ENCODE measurements around the gene L3MBTL2. TPM values are rescaled to one million over a fixed set of nuclear protein-coding genes. Genes with fewer than 3 reads are reported as not detected.
"Not testable (repeated sequence)": the region's sequence is repeated elsewhere in the genome, so short reads cannot be mapped to it uniquely, and the experiment has no call there.

The L3MBTL2 gene
- total RNA-seq, 1 experiment from 2014 or later, result 29.9 TPM

DNA sequence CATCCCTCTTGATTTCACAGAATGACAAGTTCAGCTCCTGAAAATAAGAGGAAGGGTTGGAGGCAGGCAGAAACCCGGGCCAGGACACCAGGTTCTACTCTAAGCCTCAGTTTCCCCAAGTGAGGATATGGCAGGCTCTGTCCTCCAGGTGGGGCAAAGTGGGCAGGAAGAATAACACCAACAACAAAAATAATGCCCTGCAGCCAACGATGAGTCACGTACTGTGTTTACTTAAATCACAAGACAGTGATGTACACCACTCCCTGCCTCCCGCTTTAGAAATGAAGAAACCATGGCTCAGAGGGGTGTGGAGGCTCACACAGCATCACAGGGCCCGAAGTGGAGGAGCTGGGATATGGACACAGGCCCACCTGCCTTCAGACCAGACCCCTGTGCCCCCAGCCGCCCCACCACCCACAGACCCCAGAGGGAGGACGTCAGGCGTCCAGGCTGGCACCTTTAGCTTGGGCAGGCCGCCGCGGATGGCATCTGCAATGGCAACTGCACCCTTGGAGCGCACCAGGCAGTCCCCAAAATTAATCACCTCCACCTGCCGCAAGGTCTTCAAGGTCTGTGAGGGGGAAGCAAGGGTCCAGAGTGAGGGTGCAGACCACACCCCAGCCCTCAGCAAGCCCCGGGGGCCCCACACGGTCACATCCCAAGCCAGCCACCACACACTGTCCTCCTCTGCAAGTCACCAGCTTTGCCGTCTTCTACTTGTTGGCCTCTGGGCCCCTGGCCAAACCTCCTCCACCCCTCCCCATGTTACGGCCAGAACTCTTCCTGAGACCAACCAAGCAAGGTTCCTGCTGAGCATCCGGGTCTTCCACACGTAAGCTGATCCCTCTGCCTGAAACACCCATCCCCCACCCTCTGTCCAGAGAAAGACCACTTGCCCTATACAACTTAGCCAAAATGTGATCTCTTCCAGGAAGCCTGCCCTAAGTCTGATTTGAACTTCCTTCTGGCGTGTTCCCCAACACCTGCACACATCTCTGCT is 51.4 kb downstream of the L3MBTL2 start:
- in situ Hi-C loops (cut with HindIII; ENCODE audit: low pct_unique_long_range_greater_than_20kb, low sequenced_read_pairs), result no loop called here
- peak; percentile 57 for DNase-seq (ENCODE audit: low read depth, low spot score)

DNA sequence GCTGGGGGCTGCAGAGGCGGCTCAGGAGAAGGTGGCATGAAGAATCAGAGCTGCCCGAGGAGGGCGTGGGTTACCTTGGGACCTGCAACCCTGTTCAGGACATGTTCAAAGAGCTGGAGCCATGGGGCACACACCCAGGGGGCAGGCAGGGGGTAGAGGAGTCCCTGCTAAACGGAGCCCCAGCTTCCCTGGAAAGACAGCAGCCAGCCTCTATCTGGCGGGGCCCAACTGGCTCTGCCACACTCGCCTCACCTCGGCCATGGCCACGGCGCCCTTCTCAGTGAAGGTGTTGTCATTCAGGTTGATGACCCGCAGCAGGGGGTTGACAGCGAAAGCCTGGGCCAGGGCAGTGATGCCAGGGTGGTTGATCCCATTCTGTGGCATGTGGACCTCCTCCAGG is 52.6 kb downstream of the L3MBTL2 start:
- in situ Hi-C loops (cut with HindIII; ENCODE audit: low pct_unique_long_range_greater_than_20kb, low sequenced_read_pairs), result no loop called here
- DNase-seq (ENCODE audit: low read depth, low spot score), result no peak

DNA sequence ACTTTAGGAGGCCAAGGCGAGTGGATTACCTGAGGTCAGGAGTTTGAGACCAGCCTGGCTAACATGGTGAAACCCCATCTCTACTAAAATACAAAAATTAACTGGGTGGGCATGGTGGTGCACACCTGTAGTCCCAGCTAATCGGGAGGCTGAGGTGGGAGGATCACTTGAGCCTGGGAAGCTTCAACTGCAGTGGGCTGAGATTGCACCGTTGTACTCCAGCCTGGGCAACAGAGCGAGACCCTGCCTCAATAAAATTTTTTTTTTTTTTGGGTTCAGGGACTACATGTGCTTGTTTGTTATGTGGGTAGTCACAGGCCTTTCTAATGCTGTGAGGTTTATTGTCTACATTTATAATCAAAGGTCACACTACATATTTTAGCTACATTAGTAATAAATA is 54.6 kb downstream of the L3MBTL2 start:
- in situ Hi-C loops (cut with HindIII; ENCODE audit: low pct_unique_long_range_greater_than_20kb, low sequenced_read_pairs); DNase-seq (ENCODE audit: low read depth, low spot score): not testable (repeated sequence)

DNA sequence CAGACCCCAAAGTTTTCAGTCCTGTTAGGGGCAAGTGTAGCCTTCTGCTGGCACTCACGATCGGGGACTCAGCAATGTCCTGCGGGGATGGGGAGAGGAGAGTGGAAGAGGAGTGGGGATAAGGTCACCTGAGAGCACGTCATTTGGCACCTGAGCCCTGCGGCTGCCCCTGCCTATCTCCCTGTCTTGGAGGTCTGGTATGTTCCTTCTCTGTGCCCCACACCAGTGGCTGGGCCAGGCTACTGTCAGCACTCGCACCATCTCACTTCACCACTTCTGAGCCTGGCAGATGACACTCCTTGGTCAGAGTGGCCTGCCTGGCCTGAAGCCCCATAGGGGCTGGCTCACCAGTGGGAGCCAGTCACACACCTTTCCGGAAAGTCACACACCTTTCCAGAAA is 55.8 kb downstream of the L3MBTL2 start:
- in situ Hi-C loops (cut with HindIII; ENCODE audit: low pct_unique_long_range_greater_than_20kb, low sequenced_read_pairs), result no loop called here
- DNase-seq (ENCODE audit: low read depth, low spot score), result no peak

DNA sequence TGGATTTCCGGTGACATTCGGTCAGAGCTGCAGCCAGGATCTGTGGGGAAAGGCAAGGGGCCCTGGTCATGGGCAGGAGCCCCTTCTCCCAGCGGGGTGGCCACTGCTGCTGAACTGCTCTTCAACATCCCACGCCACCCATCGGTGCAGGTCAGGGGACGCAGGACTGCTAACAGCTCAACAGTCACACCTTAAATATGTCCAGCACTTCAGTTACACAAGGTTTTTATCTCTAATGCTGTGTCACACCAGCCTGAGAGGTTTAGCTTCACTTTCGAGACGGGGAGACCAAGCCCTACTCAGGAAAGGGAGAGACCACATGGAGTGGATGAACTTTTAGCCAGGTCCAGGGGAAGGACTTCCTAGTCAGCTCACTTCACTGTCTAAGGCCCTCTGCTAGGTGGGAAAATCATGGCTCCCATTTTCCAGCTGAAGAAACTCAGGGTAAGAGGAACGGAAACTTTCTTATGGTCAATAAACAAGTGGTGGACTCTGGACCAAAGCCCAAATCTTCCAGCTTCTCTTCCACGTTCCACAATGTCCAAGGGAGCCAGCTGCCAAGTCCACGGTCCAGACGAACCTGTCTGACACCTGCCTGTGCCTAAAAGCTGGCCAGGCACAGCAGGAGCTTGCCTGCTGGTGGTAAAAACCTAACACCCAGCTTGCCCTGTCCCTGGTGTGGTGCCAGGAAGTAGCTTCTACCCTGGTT is 56.6 kb downstream of the L3MBTL2 start:
- DNase-seq (ENCODE audit: low read depth, low spot score), result no peak
- in situ Hi-C loops (cut with HindIII; ENCODE audit: low pct_unique_long_range_greater_than_20kb, low sequenced_read_pairs), result no loop called here

DNA sequence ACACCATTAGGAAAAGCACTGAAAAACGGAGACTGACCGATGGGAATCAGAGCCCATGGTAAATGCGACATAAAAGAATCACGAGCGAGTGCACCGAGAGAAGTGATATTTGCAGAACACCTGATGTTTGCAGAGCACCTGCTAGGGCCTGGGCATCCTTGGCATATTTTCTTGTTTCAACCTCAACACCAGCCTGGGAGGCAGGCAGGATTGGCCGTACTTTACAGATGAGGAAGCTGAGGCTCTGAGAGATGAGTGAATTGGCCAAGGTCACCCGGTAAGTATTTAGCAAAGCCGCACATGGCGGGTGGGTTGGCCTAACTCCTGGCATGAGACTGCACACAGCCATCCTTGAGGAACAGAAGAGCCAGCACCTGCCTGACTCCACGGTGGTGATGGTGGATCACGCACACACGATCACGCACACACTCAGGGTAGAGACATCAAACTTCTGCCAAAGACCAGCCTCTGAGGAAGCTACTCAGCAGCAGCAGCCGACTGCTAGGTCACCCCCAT is 57.2 kb downstream of the L3MBTL2 start:
- in situ Hi-C loops (cut with HindIII; ENCODE audit: low pct_unique_long_range_greater_than_20kb, low sequenced_read_pairs), result no loop called here
- DNase-seq (ENCODE audit: low read depth, low spot score), result no peak

DNA sequence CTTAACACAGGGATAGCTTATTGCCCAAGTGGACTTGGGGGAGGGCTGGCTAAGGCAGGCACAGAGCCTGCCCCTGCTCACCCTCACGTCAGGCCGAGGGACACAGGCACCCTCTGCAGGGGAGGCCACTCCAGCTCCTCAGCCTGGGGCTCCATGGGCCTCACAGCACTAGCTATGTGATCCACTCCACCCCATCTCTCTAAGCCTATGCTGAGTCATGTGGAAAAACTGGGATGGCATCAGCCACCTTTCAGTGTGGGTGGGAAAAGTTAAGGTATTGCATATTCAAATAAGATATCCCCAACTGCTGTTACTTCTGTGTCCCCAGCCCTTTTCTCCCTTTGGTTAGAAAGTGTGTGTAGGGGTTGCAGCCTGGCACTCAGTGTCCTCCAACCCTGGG is 58.6 kb downstream of the L3MBTL2 start:
- in situ Hi-C loops (cut with HindIII; ENCODE audit: low pct_unique_long_range_greater_than_20kb, low sequenced_read_pairs), result no loop called here
- DNase-seq (ENCODE audit: low read depth, low spot score), result no peak

DNA sequence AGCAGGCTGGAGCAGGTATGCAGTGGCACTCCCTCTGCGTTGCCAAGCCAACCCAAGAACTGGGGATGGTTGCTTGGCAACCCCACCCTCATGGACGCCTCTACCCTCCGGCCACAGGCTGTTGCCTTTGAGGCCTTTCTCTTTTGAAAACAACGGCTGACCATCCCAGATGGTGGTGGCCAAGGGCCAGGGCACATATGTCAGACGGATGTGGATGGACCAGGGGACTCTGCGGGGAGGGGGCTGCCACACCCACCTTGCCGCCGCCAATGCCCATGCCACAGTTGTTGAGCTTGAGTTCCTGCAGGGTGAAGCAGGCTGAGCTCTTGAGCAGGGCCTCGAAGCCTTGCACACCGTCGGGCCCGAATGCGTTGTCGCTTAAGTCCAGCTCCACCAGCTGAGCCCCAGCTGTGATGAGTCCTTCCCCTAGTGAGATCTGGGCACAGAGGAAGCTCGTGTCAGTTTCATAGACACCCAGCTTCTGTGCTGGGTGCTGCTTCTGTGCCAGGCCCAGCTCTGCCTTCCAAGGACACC is 59.4 kb downstream of the L3MBTL2 start:
- no peak for DNase-seq (ENCODE audit: low read depth, low spot score)
- in situ Hi-C loops (cut with HindIII; ENCODE audit: low pct_unique_long_range_greater_than_20kb, low sequenced_read_pairs), result no loop called here

DNA sequence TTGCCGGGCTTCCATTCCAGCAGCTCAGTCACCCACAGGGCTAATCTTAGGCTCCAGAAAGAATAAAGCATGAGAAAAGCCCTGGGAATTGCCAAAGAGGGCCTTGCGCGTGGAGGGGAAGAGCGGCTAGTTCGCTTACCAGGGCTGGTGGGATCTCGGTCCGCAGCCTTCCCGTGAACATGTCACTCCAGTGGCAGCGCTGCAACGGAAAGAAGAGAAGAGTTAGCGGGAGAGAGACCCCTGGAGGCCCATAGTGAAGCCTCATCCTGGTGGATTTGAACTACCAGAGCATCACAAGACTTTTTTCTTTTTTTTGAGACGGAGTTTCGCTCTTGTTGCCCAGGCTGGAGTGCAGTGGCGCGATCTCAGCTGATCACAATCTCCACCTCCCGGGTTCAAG is 62.8 kb downstream of the L3MBTL2 start:
- in situ Hi-C loops (cut with HindIII; ENCODE audit: low pct_unique_long_range_greater_than_20kb, low sequenced_read_pairs), result no loop called here
- no peak for DNase-seq (ENCODE audit: low read depth, low spot score)

DNA sequence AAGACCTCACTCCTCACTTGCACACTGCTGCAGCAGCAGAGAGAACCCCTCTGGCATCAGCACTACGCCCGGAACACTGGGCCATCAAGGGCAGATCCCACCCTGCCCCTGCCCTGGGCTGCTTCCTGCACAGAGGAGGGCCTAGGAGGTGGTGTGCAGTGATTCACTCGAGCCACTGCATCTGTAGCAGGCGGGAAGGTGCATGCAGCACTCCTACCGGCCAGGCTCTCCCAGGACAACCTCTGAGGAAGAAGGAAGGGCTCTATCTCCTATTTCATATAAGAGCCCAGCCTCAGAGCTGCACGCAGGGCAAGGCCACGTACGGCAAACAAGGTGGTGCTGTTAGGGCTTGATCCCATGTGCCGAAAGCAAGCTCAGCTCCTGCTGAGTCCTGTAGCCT is 66.7 kb downstream of the L3MBTL2 start:
- in situ Hi-C loops (cut with HindIII; ENCODE audit: low pct_unique_long_range_greater_than_20kb, low sequenced_read_pairs), result no loop called here

DNA sequence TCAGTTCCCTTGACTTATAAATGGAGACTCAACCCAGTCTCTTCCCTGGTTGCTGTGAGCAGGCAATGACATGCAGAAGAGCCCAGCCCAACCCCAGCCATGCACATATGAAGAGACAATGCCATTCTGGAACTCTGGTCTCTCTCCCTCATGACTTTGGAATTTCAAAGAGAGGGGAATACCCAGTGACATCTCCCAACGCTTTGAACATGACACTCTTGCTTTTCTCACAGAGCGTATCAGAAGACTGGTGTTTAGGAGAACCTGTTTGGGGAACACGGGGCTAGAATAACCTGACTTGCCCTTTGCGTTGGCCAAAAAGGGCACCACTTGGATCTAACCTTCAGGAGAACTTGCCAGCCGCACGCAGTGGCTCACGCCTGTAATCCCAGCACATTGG is 68.0 kb downstream of the L3MBTL2 start:
- in situ Hi-C loops (cut with HindIII; ENCODE audit: low pct_unique_long_range_greater_than_20kb, low sequenced_read_pairs), result no loop called here

More for the DNA sequence above, 66.7 kb downstream of the L3MBTL2 start:
- DNase-seq (ENCODE audit: low read depth, low spot score), result no peak

DNA sequence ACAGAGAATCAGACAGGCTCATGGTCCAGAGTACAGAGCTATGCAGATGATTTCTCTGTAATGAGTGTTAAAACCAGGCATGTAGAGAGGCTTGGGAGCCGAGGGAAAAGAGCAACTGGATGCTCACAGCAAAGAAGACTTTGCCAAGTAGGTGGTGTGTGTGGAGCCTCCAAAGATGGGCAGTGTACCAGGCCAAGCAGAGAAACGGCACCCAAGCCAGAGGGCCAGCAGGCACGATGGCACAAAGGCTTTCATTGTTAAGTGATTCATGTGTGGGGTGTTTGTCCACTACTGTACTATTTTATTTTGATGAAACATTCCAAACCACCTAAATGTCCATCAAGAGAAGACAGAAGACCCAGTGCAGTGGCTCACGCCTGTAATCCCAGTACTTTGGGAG is 69.7 kb downstream of the L3MBTL2 start:
- peak; percentile 55 for DNase-seq (ENCODE audit: low read depth, low spot score)
- in situ Hi-C loops (cut with HindIII; ENCODE audit: low pct_unique_long_range_greater_than_20kb, low sequenced_read_pairs), result no loop called here

More for the DNA sequence above, 68.0 kb downstream of the L3MBTL2 start:
- no peak for DNase-seq (ENCODE audit: low read depth, low spot score)

DNA sequence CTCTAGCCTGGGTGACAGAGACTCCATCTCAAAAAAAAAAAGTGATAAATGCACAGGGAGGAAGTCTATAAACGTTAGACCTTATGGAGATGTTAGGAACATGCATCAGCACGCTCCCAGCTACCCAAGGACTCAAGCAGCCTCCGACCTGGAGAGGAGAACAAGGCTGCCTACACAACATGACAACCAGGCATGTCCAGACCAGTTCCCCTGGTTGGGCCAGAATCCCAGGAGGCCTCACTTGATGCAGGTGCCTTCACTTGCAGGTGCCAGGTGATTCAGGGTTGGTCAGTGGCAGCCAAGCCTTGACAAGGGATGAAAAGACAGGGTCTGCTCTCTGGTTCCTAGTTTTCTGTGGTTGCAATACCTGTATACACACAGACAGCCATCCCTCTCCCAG is 75.0 kb downstream of the L3MBTL2 start:
- in situ Hi-C loops (cut with HindIII; ENCODE audit: low pct_unique_long_range_greater_than_20kb, low sequenced_read_pairs), result no loop called here
- DNase-seq (ENCODE audit: low read depth, low spot score), result no peak

DNA sequence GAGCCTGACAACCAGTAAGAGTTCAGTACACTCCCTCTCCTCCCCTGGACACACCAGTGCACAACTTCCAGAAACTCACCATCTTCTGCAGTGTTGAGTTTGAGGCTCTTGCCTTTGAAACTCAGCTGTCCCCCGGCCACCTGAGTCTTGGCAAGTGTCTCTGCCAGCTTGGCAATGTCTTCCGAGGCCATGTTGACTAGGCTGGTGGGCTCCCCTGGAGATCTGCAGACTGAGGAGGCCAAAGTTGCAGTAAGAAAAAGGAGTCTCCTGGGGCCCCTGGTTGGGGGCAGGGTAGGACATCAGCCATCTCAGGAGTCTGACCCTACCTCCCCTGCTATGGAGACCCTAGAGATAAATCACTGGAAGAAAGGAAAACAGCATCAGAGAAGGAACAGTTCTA is 75.7 kb downstream of the L3MBTL2 start:
- no peak for DNase-seq (ENCODE audit: low read depth, low spot score)
- in situ Hi-C loops (cut with HindIII; ENCODE audit: low pct_unique_long_range_greater_than_20kb, low sequenced_read_pairs), result no loop called here

Small RNA genes within 50 kb of the gene (small RNA-seq; reads per million reads assigned to genes)
- 0 reads per million in 2 experiments for gene MIR6889
- 0 reads per million in 2 experiments for gene RNU6-375P

Other genes with a start within 250 kb of the L3MBTL2 start
- 29.0 and 33.4 TPM in 2 replicates for gene EP300, start 112.7 kb upstream of the L3MBTL2 start, total RNA-seq (2014; rRNA removed; shearing (Covaris generic))
- gene CHADL, start 35.6 kb downstream of the L3MBTL2 start, total RNA-seq (2014; rRNA removed; shearing (Covaris generic)), result 0.13 and 0.56 TPM in 2 replicates
- 60.7 and 64.2 TPM in 2 replicates for gene RANGAP1, start 80.9 kb downstream of the L3MBTL2 start, total RNA-seq (2014; rRNA removed; shearing (Covaris generic))
- gene ZC3H7B, start 96.2 kb downstream of the L3MBTL2 start, total RNA-seq (2014; rRNA removed; shearing (Covaris generic)), result 55.1 and 55.8 TPM in 2 replicates
- 4.9 and 6.9 TPM in 2 replicates for gene TEF, start 176.6 kb downstream of the L3MBTL2 start, total RNA-seq (2014; rRNA removed; shearing (Covaris generic))
- gene TOB2, start 241.5 kb downstream of the L3MBTL2 start, total RNA-seq (2014; rRNA removed; shearing (Covaris generic)), result 19.9 and 23.4 TPM in 2 replicates

Data from SK-MEL-5 (cell line).